OCI-LY3 (cell line): ENCODE results near the gene PSMD12.

Experiments
- EZH2phosphoT487 ChIP-seq: fragments of 200-600 bp; shearing (Covaris generic); IDR thresholded peaks from 2 replicates; pipeline ENCODE4 v1.6.1; 2018; ENCODE audit warnings: antibody characterized with exemption, mixed run types, low read depth
- TF ChIP-seq, protein P1 (sequence below): fragments of 200-600, 300-600 bp; sonication (generic); IDR thresholded peaks from 2 replicates; pipeline ENCODE4 v1.5.1; 2014; ENCODE audit warnings: antibody characterized with exemption, low read length, low read depth

DNA sequence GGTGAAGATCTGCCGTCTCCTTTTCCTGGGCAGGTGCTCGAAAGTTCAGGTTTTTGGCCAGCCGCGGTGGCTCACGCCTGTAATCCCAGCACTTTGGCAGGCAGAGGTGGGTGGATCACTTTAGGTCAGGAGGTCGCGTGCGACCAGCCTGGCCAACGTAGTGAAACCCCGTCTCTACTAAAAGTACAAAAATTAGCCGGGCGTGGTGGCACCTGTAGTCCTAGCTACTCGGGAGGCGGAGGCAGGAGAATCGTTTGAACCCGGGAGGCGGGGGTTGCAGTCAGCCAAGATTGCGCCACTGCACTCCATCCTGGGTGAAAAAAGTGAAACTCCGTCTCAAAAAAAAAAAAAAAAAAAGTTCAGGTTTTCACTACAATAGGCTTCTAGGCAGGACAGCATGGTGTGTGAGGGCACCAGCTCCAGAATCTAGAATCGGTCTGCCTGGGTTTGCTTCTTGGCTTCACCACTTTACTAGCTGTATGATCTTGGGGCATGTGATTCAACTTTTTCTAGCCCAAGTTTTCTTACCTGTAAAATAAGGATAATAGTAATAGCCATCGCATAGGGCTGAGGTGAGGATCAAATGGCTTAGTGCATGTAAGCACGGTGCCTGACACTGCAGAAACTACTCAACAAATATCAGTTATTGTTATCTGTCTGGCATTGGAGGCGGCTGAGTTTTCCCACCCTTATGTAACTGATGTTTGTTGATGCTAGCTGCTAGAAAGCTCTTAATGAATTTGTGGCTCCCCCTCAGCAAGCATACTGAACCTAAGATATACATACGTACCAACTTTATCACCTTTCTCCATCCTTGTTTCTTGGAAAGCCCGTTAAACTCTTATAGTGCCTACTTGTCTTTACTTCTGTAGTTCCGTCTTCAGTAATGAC lies 1.3 kb downstream of the PSMD12 start:
- TF ChIP-seq, protein P1, sequence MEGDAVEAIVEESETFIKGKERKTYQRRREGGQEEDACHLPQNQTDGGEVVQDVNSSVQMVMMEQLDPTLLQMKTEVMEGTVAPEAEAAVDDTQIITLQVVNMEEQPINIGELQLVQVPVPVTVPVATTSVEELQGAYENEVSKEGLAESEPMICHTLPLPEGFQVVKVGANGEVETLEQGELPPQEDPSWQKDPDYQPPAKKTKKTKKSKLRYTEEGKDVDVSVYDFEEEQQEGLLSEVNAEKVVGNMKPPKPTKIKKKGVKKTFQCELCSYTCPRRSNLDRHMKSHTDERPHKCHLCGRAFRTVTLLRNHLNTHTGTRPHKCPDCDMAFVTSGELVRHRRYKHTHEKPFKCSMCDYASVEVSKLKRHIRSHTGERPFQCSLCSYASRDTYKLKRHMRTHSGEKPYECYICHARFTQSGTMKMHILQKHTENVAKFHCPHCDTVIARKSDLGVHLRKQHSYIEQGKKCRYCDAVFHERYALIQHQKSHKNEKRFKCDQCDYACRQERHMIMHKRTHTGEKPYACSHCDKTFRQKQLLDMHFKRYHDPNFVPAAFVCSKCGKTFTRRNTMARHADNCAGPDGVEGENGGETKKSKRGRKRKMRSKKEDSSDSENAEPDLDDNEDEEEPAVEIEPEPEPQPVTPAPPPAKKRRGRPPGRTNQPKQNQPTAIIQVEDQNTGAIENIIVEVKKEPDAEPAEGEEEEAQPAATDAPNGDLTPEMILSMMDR = no peak
- TF ChIP-seq EZH2phosphoT487 = no peak
